Stimulated activated CD4-positive, alpha-beta T cell treated with anti-CD3 and anti-CD28 coated beads, Interleukin-15, amount 100 ng/mL, for 1 hour (primary cell): ENCODE measurements around the gene RAX2.

ENCODE experiments used
- DNase-seq, 2 donors: peaks; one replicate each; pipeline ENCODE4 v3.0.0-alpha.2; 2020; ENCODE audit warnings: low read depth in 1 of 2, low spot score in 1 of 2

Gene RAX2

DNA sequence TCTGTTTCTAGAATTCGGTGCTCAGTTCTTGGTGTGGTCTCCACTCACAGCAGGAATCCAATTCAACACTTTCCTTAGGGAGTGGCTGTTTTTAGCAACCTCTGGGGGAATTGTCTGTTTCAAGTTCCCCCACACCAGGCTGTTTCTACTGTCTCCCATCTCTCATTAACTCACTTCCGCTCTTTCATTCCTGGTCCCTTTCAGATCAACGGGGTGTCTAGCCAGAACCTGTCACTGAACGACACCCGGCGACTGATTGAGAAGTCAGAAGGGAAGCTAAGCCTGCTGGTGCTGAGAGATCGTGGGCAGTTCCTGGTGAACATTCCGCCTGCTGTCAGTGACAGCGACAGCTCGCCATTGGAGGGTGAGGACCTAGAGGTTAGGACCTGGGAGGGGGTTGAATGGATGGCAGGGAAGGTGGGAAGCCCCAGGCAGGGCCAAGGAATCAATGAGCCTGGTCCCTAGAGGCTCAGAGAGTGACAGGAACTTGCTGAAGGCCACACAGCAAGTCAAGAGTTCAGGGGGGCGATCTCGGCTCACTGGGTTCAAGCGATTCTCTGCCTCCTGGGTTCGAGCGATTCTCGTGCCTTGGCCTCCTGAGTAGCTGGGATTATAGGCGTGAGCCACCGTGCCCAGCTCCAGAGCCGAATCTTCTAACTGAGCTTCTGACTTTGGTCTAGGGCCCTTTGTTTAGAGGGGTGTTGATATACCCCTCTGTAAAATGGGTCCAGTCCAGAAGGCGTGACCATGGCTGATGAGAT, 38.3 kb downstream of the RAX2 start:
- no peak for DNase-seq

DNA sequence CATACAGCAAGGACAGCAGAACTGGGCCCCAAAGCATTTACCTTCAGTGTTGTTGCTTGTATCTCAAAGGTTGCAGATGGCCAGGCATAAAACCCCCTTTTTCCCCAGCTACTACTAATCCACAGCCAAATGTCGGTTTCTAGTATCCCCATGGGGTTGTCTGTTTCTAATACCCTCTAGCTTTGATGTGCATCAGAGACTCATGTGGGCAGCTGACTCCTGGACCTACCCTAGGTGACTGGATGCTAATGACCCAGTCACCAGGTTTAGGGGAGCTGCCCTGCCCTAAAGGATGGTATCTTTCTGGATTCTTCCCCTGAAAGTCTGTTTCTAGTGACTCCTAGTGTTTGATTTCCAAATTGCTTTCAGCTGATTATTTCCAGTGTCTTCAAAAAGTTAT, 39.9 kb downstream of the RAX2 start:
- DNase-seq = no peak

DNA sequence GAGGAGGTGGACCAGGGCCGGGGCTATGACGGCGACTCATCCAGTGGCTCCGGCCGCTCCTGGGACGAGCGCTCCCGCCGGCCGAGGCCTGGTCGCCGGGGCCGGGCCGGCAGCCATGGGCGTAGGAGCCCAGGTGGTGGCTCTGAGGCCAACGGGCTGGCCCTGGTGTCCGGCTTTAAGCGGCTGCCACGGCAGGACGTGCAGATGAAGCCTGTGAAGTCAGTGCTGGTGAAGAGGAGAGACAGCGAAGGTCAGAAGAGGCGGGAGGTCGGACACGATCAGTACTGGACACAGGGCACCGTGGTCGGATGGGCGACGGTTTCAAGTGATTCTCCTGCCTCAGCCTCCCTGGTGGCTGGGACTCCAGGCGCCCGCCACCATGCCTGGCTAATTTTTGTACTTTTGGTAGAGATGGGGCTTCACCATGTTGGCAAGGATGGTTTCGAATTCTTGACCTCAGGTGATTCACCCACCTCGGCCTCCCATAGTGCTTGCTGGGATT, 41.5 kb downstream of the RAX2 start:
- DNase-seq = no peak

DNA sequence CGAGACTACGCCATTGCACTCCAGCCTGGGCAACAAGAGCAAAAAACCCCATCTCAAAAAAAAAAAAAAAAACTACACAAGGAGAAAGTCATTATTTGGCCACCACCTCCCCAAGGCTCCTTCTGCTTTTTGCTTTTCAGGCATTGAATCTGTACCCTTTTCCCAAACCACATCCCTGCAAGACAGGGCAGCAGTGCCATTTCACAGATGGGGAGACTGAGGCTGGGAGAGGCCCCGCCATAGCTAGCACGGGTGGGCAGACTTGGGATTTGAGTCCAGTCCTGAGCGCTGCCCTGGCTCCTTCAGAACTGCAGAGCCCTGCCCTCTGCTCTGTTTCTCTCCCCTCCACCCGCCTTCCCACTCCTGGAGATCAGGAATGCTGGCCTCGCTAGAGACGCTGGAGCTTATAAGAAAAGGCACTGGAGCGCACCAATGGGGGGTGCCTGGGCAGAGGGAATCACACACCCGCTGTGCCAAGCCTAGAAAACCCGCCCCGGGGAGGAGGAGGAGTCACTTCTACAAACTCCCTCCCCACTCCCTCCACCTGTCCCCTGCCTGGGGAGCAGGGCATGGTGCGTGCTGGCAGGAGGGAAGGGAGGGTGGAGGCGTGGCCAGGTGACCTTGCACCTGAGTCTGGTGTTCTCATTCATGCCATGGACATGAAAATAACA, 46.3 kb downstream of the RAX2 start:
- no peak for DNase-seq

DNA sequence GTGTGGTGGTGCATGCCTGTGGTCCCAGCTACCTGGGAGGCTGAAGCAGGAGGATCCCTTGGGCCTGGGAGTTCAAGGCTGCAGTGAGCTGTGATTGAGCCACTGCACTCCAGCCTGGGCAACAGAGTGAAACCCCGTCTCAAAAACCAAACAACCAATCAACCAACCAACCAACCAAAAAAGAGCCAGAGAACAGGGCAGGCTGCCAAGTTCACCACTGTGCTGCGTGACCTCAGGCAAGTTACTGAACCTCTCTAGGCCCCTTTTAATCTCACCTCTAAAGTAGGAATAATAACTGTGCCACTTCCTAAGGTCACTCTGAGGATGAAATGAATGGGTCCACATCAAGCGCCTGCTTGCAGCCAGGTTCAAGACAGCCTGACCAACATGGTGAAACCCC, 46.9 kb downstream of the RAX2 start:
- DNase-seq = no peak

DNA sequence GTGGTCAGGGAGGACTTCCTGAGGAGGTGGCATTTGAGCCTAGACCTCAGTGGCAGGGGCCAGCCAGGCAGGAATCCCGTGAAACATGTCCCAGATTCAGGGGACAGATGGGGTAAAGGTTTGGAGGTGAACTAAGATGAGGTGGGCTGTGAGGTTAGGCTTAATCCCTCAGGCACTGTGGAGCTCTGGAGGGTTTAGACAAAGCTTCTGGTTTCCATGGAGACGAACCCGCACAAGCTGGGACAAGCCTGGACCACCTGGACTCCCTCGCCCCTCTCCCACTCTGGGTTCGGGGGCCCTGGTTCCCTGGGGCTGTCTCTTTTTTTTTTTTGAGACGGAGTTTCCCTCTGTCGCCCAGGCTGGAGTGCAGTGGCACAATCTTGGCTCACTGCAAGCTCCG, 48.1 kb downstream of the RAX2 start:
- DNase-seq = no peak

DNA sequence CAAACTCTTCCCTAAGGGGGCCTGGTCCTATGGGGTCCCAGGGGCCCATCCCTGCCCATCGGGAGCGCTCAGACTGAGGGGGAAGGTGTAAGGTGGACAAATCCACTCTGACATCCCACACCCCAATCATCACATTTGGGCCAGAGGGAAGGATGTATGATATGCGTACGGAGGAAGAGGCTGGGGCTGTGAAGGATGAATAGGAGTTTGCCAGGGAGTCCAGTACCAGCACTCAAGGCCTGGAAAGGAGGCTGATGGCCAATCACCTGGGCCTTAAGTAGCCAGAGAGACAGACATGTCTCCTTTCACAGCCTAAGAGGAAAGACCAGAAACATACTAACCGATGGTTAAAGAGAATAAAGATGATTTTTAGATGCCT, 48.9 kb downstream of the RAX2 start:
- no peak for DNase-seq

DNA sequence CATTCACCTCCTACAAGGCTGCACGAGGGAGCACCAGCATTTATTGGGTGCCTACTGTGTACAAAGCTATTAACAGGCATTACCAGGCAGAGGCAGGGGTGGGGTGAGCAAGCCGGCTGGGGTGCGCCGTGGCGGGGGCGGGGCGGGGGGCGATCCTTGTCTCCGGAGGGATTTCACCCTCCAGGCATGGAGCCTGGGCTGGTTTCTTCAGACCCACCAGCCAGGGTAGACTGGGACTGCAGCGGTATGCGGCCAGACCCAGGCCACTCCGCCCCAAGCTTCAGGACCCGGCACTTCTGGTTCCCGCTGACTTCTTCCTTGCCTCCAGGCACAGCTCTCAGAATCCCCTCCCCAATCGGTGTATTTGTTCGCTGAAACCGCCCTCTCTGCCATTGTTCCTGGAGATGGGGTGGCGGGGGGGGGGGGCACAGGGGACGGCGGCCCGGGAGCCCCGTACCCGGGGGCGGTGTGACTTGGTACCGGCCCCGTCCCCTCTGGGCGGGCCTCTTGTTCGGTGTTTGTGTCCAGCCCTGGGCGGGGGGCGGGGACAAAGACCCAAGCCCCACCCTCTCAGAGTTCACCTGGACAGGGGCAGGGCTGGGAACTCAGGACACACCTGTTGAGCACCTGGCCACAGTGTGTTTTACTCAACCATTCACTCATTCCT, 49.5 kb downstream of the RAX2 start:
- DNase-seq = no peak

DNA sequence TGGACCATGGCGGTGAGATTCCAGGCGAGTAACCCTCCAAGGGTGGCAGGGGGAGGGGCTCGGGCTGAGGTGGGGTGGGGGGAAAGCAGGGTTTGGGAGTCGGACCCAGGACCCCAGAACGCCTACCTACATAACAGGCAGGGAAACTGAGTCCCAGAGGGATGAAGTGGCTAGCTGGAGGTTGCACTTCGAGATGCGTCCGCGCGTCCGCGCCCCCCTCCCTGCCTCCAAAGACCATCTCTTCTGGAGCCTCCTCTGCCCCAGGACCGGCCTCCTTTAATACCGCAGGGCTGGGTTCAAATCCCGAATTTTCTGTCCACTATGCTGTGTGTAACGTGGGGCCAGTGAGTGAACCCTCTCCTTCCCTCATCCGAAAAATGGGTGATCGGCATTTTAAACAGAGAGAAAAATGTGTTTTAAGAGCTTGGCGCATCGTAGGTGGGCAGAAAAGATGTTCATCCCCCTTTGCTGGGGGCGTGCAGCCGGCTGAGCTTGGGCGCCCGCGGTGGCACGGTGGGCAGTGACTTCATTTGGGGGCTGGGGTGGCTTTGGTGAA, 50.1 kb downstream of the RAX2 start:
- no peak for DNase-seq

DNA sequence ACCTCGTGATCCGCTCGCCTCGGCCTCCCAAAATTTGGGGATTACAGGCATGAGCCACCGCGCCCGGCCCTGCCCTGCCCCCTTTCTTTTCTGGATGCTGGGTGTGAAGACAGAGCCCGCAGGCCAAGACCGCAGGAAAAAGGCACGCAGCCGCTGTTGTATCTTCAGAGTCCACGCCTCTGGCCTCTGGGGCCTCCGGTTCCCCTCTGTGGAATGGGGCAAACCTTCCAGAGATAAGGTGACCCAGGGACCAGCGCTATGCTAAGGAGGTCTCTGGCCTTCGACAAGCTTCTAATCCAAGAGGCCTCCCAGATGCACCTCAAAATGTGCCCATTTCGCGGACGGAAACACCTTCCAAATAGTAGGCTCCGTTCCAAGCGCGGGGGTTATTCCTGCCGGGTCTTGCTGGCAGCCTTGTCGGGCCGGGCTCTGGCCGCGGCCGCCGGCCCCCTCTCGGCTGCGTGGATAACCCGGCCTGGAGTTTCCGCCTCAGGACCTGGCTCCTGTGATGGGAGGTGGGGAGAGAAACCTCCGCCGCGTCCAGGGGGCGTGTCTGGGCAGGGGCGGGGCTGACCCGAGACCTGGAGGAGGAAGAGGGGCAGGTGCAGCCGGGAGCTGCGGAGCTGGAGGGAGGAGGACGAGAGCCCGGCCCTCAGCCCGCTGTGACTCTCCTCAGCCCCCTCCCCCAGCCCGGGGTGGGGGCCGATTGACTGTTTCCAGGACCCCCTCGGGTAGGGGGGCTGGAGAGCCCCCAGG, 50.7 kb downstream of the RAX2 start:
- peak; percentile 82 to 91 for DNase-seq

DNA sequence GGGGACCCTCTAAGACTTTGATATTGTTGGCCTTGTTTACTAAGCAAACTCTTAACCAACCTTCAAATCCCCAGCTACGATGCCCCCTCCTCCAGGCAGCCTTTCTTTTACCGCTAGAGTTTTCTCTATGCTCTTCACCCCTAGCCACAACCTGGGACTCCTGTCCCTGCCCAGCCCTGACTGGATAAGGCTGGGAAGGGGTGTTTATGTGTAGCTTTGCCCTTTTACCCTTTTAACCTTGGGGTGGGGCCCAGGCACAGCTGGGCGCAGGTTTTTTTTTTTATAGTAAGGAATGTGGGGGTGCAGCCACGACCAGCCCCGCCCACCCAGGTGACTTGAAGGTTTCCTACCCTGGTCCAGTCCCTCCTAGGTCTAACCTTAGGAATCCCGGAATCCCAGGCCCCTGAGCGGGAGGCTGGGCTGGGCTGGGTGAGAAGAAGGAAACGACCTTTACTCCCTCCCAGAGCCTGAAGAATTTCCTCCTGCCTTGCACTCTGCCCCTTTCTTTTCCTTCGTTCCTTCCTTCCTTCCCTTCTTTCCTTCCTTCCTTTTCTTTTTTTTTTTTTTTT, 51.6 kb downstream of the RAX2 start:
- DNase-seq = no peak

DNA sequence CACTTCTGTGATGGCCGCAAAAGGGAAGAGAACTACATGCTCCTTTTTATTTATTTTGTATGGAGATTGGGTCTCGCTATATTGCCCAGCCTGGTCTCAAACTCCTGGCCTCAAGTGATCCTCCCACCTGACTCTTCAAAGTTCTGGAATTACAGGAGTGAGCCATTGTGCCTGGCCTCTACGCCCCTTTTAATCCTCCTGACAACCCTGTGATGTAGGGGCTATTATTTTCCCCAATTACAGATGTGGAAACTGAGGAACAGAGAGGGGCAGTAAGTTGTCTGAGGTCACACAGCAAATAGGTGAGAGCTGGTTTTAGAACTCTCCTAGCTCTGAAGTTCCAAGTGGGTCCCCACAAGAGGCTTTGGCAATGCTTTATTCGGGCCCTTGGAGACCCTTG, 52.2 kb downstream of the RAX2 start:
- DNase-seq = no peak
